ENCODE data around the gene CTDSP1. TPM values are rescaled to one million over a fixed set of nuclear protein-coding genes. Genes with fewer than 3 reads are reported as not detected.

Gene CTDSP1
- total RNA-seq, 1 donor from 2014 or later, result 85.1 TPM

GRCh38 chr2:218375212-218375611 is 24.5 kb upstream of the CTDSP1 start:
- DNase-seq (no peak), ATAC-seq (ENCODE audit: poor library complexity) (no peak)
- intact Hi-C loops (cut with DNase I), result no loop called here

- no peak for ATAC-seq (ENCODE audit: poor library complexity)
- no peak for DNase-seq
- intact Hi-C loops (cut with DNase I), result no loop called here
Measured at GRCh38 chr2:218378053-218378452, 21.6 kb upstream of the CTDSP1 start.

- DNase-seq, result peak; percentile 83
- intact Hi-C loops (cut with DNase I), result no loop called here
- peak; percentile 76 for ATAC-seq (ENCODE audit: poor library complexity)
Measured at GRCh38 chr2:218381916-218382366, 17.7 kb upstream of the CTDSP1 start, which contains the start of gene SLC11A1. SLC11A1 (plus strand) TSS chr2:218382273; CDS start chr2:218382369, 96 bp downstream.

GRCh38 chr2:218382785-218383184 is 16.9 kb upstream of the CTDSP1 start:
- DNase-seq, result no peak
- no peak for ATAC-seq (ENCODE audit: poor library complexity)
- intact Hi-C loops (cut with DNase I), result no loop called here

GRCh38 chr2:218383892-218384519 is 15.7 kb upstream of the CTDSP1 start:
- intact Hi-C loops (cut with DNase I), result no loop called here
- ATAC-seq (ENCODE audit: poor library complexity) (no peak), DNase-seq (no peak)

DNA sequence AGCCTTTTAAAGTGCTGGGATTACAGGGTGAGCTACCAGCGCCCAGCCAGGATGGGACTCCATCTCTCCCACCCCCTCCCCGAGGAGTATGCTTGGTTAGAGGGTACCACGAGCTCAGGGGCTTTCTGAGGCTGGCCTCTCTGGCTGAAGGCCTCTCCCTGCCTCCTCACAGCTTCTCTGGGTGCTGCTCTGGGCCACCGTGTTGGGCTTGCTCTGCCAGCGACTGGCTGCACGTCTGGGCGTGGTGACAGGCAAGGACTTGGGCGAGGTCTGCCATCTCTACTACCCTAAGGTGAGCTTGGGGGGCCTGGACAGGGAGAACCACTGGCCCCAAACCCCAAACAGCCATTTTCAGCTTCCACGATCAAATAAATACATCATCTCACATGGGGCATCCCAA is 14.7 kb upstream of the CTDSP1 start:
- DNase-seq (no peak), ATAC-seq (ENCODE audit: poor library complexity) (no peak)
- intact Hi-C loops (cut with DNase I), result no loop called here

DNA sequence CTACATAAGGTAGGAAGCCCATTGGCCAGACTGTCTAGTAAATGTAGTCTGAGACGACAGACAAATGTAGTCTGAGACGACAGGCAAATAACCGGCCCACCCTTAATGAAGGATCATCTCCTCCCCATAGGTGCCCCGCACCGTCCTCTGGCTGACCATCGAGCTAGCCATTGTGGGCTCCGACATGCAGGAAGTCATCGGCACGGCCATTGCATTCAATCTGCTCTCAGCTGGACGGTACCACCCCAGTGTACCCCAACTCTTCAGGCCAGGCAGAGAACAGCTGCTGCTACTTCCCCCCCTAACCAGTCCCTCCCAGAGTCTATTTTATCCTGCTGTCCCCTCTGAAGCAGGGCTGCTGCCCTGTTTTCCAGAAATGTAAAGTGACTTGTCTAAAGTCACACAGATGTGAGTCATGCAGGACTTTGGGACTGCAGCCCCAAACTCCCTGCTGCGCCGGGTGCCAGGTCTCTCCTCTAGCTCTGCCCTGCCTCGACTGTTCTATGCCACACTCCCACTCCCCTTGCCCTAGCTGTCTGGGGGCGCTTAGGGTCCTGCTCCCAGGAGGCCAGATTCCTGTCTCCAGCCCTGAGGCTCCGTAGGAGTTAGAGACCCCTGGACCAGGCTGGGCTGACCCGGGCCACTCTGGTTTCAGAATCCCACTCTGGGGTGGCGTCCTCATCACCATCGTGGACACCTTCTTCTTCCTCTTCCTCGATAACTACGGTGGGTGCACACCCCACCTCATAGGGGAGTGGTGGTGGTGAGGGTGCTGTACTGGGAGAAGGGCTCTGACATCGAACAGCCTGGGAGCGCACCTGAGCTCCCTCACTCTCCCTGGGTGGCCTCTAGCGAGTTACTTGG is 12.9 kb upstream of the CTDSP1 start:
- intact Hi-C loops (cut with DNase I), result no loop called here
- ATAC-seq (ENCODE audit: poor library complexity) (no peak), DNase-seq (no peak)

- intact Hi-C loops (cut with DNase I), result no loop called here
- ATAC-seq (ENCODE audit: poor library complexity) (peak; percentile 88), DNase-seq (peak; percentile 74)
Measured at GRCh38 chr2:218387369-218388194, 12.1 kb upstream of the CTDSP1 start.

DNA sequence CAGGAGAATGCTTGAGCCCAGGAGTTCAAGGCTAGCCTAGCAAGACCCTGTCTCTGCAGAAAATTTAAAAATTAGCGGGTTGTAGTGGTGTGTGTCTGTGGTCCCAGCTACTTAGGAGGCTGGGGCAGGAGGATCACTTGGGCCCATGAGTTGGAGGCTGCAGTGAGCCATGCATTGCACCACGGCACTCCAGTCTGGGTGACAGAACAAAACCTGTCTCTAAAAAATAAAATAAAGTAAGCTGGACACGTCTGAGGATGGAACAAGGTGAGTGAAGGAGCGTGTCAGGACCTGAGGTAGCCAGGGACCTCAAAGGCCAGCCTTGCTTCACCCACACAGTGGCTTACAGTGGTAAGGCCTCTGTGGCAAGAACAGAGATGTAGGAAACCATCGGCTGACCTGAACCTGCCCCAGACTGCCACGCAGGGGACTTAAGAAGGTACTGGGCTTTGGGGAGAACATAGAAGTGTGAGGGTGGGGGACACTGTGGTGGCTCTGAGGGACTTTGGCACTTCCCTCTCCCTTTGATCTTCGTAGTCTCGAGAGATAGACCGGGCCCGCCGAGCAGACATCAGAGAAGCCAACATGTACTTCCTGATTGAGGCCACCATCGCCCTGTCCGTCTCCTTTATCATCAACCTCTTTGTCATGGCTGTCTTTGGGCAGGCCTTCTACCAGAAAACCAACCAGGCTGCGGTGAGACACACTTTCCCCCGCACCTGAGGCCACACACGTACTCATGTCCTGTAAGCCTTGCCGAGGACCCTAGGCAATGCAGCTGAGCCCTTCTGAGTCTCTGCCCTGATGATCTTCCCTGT is 10.1 kb upstream of the CTDSP1 start:
- intact Hi-C loops (cut with DNase I), result no loop called here
- no peak for ATAC-seq (ENCODE audit: poor library complexity)
- peak; percentile 23 for DNase-seq

DNA sequence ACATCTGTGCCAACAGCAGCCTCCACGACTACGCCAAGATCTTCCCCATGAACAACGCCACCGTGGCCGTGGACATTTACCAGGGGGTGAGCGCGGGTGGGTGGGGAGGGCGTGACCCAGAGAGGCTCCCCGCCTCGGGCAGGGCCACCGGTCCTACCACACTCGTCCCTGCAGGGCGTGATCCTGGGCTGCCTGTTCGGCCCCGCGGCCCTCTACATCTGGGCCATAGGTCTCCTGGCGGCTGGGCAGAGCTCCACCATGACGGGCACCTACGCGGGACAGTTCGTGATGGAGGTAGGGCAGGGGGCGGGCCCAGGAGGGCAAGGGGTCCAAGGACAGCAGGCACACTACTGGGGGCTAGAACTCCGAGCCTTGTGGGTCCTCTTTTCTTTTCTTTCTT is 8.5 kb upstream of the CTDSP1 start:
- ATAC-seq (ENCODE audit: poor library complexity) (no peak), DNase-seq (no peak)
- intact Hi-C loops (cut with DNase I), result no loop called here

- no peak for DNase-seq
- no peak for ATAC-seq (ENCODE audit: poor library complexity)
- intact Hi-C loops (cut with DNase I), result no loop called here
Measured at GRCh38 chr2:218392459-218392858, 7.2 kb upstream of the CTDSP1 start.

GRCh38 chr2:218392891-218393462 is 6.7 kb upstream of the CTDSP1 start:
- intact Hi-C loops (cut with DNase I), result no loop called here
- ATAC-seq (ENCODE audit: poor library complexity) (no peak), DNase-seq (peak; percentile 40)

DNA sequence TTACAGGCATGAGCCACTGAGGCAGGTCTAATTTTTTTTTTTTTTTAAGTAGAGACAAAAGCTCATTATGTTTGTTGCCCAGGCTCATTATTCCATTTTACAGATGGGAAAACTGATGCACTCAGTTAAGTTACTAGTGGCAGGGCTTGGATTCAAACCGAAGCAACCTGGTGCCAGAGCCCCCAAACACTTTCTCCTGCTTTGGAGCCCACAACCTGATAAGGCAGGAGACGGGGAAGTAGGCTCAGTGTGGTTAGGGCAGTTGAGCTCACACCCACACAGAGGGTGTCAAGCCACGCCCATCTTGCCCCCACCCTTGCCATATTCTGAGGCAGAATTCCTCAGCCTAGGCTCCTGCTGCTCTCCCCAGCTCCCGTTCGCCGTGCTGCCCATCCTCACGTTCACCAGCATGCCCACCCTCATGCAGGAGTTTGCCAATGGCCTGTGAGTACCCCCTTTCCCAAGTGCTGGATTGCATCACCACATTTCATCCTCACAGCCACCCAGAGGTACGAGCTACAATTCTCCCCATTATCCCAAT is 5.8 kb upstream of the CTDSP1 start:
- intact Hi-C loops (cut with DNase I), result no loop called here

GRCh38 chr2:218394298-218395089 is 5.2 kb upstream of the CTDSP1 start:
- intact Hi-C loops (cut with DNase I), result loop anchor here (5.0 kb wide), 1 partner anchor 107 kb away; no protein-coding TSS in a partner anchor

More for the DNA sequence above, 5.8 kb upstream of the CTDSP1 start:
- ATAC-seq (ENCODE audit: poor library complexity), result no peak
- DNase-seq, result peak; percentile 46

GRCh38 chr2:218395090-218395444 is 4.6 kb upstream of the CTDSP1 start:
- ATAC-seq (ENCODE audit: poor library complexity) (no peak), DNase-seq (no peak)
- intact Hi-C loops (cut with DNase I), result loop anchor here (5.0 kb wide), 1 partner anchor 108 kb away; no protein-coding TSS in a partner anchor

More at GRCh38 chr2:218394298-218395089, 5.2 kb upstream of the CTDSP1 start:
- ATAC-seq (ENCODE audit: poor library complexity) (no peak), DNase-seq (peak; percentile 46)

DNA sequence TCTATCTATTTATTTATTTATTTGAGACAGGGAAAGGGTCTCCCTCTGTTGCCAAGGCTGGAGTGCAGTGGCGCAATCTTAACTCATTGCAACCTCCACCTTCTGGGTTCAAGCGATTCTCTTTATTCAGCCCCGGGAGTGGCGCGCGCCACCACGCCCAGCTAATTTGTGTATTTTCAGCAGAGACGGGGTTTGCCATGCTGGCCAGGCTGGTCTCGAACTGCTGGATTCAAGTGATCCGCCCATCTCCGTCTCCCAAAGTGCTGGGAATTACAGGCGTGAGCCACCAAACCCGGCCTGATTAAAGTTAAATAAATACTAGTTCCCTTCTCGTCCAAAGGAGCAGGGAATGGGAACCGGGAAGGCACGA is 4.2 kb upstream of the CTDSP1 start:
- ATAC-seq (ENCODE audit: poor library complexity), result no peak

More for the DNA sequence above, 4.2 kb upstream of the CTDSP1 start:
- peak; percentile 54 for DNase-seq
- intact Hi-C loops (cut with DNase I), result loop anchor here (5.0 kb wide), 1 partner anchor 108 kb away; no protein-coding TSS in a partner anchor

All from Right ventricle myocardium superior (tissue), 1 donor.